Activated naive CD8-positive, alpha-beta T cell treated with anti-CD3 and anti-CD28 coated beads for 36 hours (primary cell): ENCODE measurements around the gene MGAT4B. TPM values are rescaled to one million over a fixed set of nuclear protein-coding genes. Genes with fewer than 3 reads are reported as not detected.

Experiments used
- DNase-seq: peaks from one replicate; pipeline ENCODE4 v3.0.0; 2021
- H3K27ac Mint-ChIP-seq: one replicate; pipeline ENCODE4 v1.8.0; 2022; ENCODE audit warnings: mild to moderate bottlenecking, moderate library complexity, mixed read lengths
- H3K27me3 Mint-ChIP-seq: one replicate; pipeline ENCODE4 v1.8.0; 2022; ENCODE audit warnings: mild to moderate bottlenecking, mixed read lengths
- H3K36me3 Mint-ChIP-seq: one replicate; pipeline ENCODE4 v1.8.0; 2021; ENCODE audit warnings: mild to moderate bottlenecking, mixed read lengths
- H3K4me1 Mint-ChIP-seq: one replicate; pipeline ENCODE4 v1.8.0; 2021; ENCODE audit warnings: mixed read lengths
- H3K4me3 Mint-ChIP-seq: one replicate; pipeline ENCODE4 v1.8.0; 2022; ENCODE audit warnings: mild to moderate bottlenecking, moderate library complexity, mixed read lengths
- H3K9me3 Mint-ChIP-seq: one replicate; pipeline ENCODE4 v1.8.0; 2022; ENCODE audit warnings: mixed read lengths
- total RNA-seq, 2 experiments: library from RNA; stranded (reverse); gene quantifications; one replicate each; pipeline ENCODE4 v1.2.3, GENCODE V29; 2021

Gene MGAT4B
- total RNA-seq, 2 experiments from 2014 or later: 67.9 to 71.5 TPM

GRCh38 chr5:179779826-179780225, 26.8 kb downstream of the MGAT4B start:
- Mint-ChIP-seq H3K36me3 (peaks cover 1% of the 10 kb centered on the region), H3K27me3 (no peaks in the 10 kb centered on the region), H3K27ac (no peak overlapping the region), H3K9me3 (no peaks in the 10 kb centered on the region), H3K4me1 (no peaks in the 10 kb centered on the region), H3K4me3 (no peak overlapping the region)
- DNase-seq: no peak

GRCh38 chr5:179778591-179778990, 28.1 kb downstream of the MGAT4B start:
- Mint-ChIP-seq H3K27me3 (no peaks in the 10 kb centered on the region), H3K4me3 (no peak overlapping the region), H3K27ac (peak overlapping the region; percentile 12), H3K4me1 (no peaks in the 10 kb centered on the region), H3K9me3 (no peaks in the 10 kb centered on the region), H3K36me3 (peaks cover 3% of the 10 kb centered on the region)
- no peak for DNase-seq

GRCh38 chr5:179777909-179778308, 28.8 kb downstream of the MGAT4B start:
- Mint-ChIP-seq H3K27ac (no peak overlapping the region), H3K4me3 (no peak overlapping the region), H3K27me3 (no peaks in the 10 kb centered on the region)

DNA sequence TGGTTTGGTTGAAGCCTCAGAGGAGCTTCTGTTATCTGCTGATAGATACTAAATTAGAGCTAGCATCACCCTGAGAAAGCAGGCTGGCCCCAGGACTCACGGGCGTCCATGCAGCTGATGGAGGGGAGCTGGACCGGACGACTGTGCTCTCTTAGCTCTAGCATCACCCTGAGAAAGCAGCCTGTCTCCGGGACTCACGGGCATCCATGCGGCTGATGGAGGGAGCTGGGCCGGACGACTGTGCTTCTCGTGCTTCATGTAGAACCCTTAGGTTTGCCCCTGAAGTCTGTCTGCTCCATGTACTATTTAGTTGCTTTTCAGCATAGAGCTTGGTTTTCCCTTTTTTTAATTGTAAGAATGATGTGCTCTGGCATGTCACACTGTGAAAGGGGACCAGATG, 29.2 kb downstream of the MGAT4B start:
- DNase-seq: no peak
- Mint-ChIP-seq H3K27me3 (no peaks in the 10 kb centered on the region), H3K9me3 (no peaks in the 10 kb centered on the region), H3K36me3 (peaks cover 10% of the 10 kb centered on the region), H3K27ac (no peak overlapping the region), H3K4me3 (no peak overlapping the region), H3K4me1 (no peaks in the 10 kb centered on the region)

More at GRCh38 chr5:179777909-179778308, 28.8 kb downstream of the MGAT4B start:
- DNase-seq: no peak
- H3K9me3 Mint-ChIP-seq: no peaks in the 10 kb centered on the region
- H3K4me1 Mint-ChIP-seq: no peaks in the 10 kb centered on the region
- peaks cover 7% of the 10 kb centered on the region for H3K36me3 Mint-ChIP-seq

DNA sequence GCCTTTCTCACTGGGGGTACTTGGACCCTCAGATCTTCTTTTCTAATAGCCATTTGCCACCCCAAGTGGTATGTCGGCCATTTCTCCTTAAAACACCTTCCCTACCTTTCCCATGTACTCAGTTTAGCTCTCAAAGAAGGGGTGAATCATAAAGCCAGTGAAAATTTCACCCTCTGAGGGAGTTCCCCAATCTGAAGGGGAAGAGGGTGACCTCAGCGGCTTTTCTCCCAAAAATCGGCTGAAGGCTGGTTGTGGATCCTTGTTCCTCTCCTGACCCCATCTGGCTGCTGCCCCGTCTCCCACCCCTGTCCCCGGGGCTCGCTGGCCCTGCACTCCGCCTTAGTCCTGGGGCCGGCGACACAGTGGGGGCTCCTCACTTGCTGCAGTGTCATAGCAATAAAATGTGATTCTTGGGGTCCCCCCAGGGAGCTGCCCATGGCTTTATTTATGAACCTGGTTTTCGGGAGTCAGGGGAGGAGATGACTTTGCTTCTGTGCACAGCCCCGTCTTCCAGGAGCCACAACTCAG, 30.2 kb downstream of the MGAT4B start:
- no peak overlapping the region for H3K4me3 Mint-ChIP-seq
- no peak for DNase-seq
- H3K4me1 Mint-ChIP-seq: no peaks in the 10 kb centered on the region
- H3K36me3 Mint-ChIP-seq: peaks cover 14% of the 10 kb centered on the region
- no peaks in the 10 kb centered on the region for H3K9me3 Mint-ChIP-seq
- no peaks in the 10 kb centered on the region for H3K27me3 Mint-ChIP-seq
- H3K27ac Mint-ChIP-seq: no peak overlapping the region

DNA sequence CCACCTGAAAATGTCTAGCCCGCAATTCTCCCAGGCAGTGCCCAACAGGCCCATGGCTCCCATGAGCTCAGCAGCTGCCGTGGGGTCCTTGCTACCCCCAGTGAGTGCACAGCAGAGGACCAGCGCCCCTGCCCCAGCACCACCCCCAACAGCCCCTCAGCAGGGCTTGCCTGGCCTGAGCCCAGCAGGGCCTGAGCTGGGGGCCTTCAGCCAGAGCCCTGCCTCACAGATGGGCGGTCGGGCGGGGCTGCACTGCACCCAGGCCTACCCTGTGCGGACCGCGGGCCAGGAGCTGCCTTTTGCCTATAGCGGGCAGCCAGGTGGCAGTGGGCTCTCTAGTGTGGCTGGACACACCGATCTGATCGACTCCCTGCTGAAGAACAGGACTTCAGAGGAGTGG, 32.2 kb downstream of the MGAT4B start:
- Mint-ChIP-seq H3K9me3 (no peaks in the 10 kb centered on the region), H3K36me3 (peaks cover 14% of the 10 kb centered on the region), H3K4me3 (no peak overlapping the region), H3K27me3 (no peaks in the 10 kb centered on the region), H3K27ac (no peak overlapping the region), H3K4me1 (no peaks in the 10 kb centered on the region)
- no peak for DNase-seq

DNA sequence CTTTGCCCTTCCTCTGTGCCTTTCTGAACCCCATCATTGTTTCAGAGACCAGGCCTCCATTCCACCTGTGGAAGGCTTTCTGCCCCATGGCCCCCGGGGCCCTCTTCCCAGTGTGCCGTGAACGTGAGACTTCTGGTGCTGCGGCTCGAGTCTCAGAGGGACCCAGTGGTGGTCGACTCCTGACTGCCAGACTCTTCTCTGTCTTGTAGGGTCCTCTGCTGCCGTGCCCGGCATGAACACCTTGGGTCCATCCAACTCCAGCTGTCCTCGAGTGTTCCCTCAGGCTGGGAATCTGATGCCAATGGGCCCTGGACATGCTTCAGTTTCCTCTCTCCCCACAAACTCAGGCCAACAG, 33.0 kb downstream of the MGAT4B start:
- Mint-ChIP-seq H3K4me3 (no peak overlapping the region), H3K4me1 (peaks cover 2% of the 10 kb centered on the region), H3K36me3 (peaks cover 18% of the 10 kb centered on the region), H3K9me3 (no peaks in the 10 kb centered on the region), H3K27me3 (no peaks in the 10 kb centered on the region), H3K27ac (no peak overlapping the region)
- no peak for DNase-seq

GRCh38 chr5:179772351-179772750, 34.3 kb downstream of the MGAT4B start:
- no peaks in the 10 kb centered on the region for H3K9me3 Mint-ChIP-seq
- H3K4me1 Mint-ChIP-seq: peaks cover 8% of the 10 kb centered on the region
- H3K27ac Mint-ChIP-seq: no peak overlapping the region
- H3K4me3 Mint-ChIP-seq: no peak overlapping the region
- DNase-seq: no peak
- peaks cover 22% of the 10 kb centered on the region for H3K36me3 Mint-ChIP-seq
- no peaks in the 10 kb centered on the region for H3K27me3 Mint-ChIP-seq

- Mint-ChIP-seq H3K9me3 (no peaks in the 10 kb centered on the region), H3K36me3 (peaks cover 22% of the 10 kb centered on the region), H3K27ac (no peak overlapping the region), H3K27me3 (no peaks in the 10 kb centered on the region), H3K4me1 (peaks cover 8% of the 10 kb centered on the region), H3K4me3 (no peak overlapping the region)
- no peak for DNase-seq
These were observed 35.3 kb downstream of the MGAT4B start for GRCh38 chr5:179771311-179771895.

GRCh38 chr5:179769796-179770195, 36.9 kb downstream of the MGAT4B start:
- Mint-ChIP-seq H3K9me3 (no peaks in the 10 kb centered on the region), H3K4me3 (no peak overlapping the region), H3K27me3 (no peaks in the 10 kb centered on the region), H3K4me1 (peaks cover 15% of the 10 kb centered on the region), H3K36me3 (peaks cover 27% of the 10 kb centered on the region), H3K27ac (no peak overlapping the region)
- no peak for DNase-seq

GRCh38 chr5:179769271-179769670, 37.4 kb downstream of the MGAT4B start:
- Mint-ChIP-seq H3K27me3 (no peaks in the 10 kb centered on the region), H3K9me3 (no peaks in the 10 kb centered on the region), H3K4me1 (peaks cover 15% of the 10 kb centered on the region), H3K4me3 (no peak overlapping the region), H3K36me3 (peaks cover 25% of the 10 kb centered on the region), H3K27ac (no peak overlapping the region)
- DNase-seq: no peak

GRCh38 chr5:179768326-179769085, 38.2 kb downstream of the MGAT4B start:
- H3K9me3 Mint-ChIP-seq: no peaks in the 10 kb centered on the region
- H3K27me3 Mint-ChIP-seq: no peaks in the 10 kb centered on the region
- no peak overlapping the region for H3K4me3 Mint-ChIP-seq
- peaks cover 25% of the 10 kb centered on the region for H3K36me3 Mint-ChIP-seq
- peaks cover 16% of the 10 kb centered on the region for H3K4me1 Mint-ChIP-seq
- peak overlapping the region; percentile 16 for H3K27ac Mint-ChIP-seq
- DNase-seq: no peak

DNA sequence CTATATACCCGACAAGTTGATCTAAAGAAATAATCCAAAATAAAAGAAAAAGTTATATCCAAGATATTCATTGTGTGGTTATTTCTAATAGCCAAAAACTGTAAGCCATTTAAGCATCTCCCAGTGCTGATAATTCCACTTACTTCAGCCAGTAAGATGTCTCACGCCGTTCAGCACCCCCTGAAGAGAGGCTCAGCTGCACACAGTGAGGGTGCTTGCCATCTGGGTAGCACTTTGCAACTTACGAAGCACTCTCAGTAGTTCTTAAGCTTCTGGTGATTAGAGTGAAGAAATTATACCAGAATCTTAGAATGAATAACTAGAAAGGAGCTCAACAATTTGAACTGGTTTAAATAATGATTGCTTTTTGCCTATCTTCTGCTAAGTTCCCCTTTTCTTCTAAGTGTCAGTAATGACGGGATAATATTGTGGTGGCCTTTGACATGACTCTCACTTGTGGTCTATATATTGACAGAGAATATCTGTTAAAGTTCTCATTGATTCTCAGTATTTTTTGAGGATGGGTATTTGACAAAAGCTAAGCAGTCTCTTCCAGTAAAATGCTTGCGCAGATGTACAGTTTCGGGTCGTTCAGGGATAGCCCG, 39.1 kb downstream of the MGAT4B start:
- Mint-ChIP-seq H3K4me3 (no peak overlapping the region), H3K9me3 (no peaks in the 10 kb centered on the region), H3K4me1 (peaks cover 24% of the 10 kb centered on the region), H3K27ac (no peak overlapping the region), H3K36me3 (peaks cover 20% of the 10 kb centered on the region), H3K27me3 (no peaks in the 10 kb centered on the region)
- DNase-seq: no peak

GRCh38 chr5:179766726-179767455, 39.8 kb downstream of the MGAT4B start:
- Mint-ChIP-seq H3K4me1 (peaks cover 31% of the 10 kb centered on the region), H3K27me3 (no peaks in the 10 kb centered on the region), H3K36me3 (peaks cover 14% of the 10 kb centered on the region), H3K9me3 (no peaks in the 10 kb centered on the region), H3K4me3 (no peak overlapping the region), H3K27ac (no peak overlapping the region)
- no peak for DNase-seq
